ENCODE data around the gene TMEM9B.
"Not testable (repeated sequence)": the region's sequence is repeated elsewhere in the genome, so short reads cannot be mapped to it uniquely, and the experiment has no call there.

Gene TMEM9B

DNA sequence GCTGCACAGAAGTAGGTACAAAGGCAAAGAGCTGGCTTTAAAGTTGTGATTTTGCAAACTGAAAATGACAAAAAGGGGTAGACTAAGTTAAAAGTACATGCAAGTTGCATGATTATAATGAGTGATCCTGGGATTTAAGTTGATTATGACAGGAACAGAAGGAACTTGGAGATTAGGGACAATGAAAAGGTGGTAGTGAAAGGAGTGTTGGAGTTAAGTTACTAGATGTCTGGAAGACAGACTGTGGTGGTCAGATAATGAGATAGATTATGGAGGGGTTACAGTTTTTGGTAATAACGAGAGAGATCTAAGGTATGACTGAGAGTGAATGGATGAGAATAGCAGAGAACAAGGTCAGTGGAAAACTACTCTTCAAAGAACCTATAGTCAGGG, 7.7 kb upstream of the TMEM9B start:
- FAIRE-seq, result no peak

GRCh38 chr11:8971196-8971923, 7.1 kb upstream of the TMEM9B start:
- FAIRE-seq, result no peak

GRCh38 chr11:8967184-8967583, 2.9 kb upstream of the TMEM9B start:
- FAIRE-seq, result no peak

DNA sequence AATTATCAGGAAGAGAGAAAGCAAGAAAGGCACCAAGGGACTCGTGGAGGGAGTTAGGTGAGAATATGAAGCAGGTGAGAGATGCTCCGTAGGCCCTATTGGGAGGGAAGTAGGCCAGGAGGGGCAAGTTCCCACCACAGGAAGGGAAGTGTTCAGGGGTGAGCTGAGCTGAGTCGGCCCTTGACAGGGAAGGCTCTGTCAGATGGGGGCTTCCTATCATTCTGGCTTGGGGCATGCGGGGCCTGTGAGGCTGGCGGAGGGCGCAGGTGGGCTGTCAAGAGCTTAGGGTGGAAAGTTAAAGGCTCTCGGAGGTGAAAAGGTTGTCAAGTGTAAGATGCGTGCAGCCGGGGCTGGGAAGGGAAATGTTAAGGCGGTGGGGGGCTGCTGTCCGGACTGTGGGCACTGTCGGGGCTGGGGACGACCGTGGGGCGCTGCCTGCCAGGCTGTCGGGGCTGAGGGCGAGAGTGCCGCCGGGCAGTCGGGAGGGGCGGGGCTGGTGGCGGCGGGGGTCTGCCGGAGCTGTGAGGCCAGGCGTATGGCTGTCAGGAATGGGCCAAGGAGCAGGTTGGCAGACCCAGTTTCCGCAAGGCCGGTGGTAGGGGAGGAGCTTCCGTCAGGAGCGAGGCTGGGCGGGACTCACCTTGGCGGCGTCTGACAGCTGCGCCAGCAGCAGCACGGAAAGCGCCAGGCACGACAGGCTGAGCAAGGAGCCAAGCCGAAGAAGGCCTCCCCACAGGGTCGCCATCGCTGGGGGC, 496 bp downstream of the TMEM9B start:
- no peak for FAIRE-seq

GRCh38 chr11:8962841-8963240, 1.4 kb downstream of the TMEM9B start:
- no peak for FAIRE-seq

GRCh38 chr11:8961401-8961800, 2.8 kb downstream of the TMEM9B start:
- no peak for FAIRE-seq

DNA sequence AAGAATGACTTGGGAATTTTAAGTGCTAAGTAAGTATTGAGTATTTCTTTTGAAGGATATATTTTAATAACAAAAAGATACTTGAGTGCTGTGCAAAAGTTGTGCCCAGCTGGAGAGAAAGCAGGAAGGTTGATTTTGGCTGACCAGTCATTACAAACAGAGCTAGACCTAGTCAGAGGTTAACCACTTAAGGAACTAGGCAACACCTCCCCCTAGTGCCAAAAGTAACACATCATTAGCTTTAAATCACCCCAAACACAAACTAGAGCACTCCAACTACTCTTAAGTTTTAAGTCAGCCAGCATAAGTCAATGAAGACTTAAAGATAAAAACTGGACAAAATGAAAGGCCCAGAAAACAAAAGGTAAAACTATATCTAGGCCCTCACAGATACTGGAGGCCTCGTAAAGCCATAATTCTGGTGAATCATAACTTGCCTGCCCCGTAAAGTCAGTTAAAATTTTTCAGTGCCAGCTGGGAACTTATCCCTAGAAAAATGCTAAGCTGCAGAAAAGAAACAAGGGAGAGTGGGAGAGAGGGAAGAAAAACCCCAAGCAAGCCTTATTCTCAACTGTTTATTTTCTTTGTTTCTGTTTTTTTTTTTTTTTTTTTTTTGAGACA, 4.6 kb downstream of the TMEM9B start:
- no peak for FAIRE-seq

DNA sequence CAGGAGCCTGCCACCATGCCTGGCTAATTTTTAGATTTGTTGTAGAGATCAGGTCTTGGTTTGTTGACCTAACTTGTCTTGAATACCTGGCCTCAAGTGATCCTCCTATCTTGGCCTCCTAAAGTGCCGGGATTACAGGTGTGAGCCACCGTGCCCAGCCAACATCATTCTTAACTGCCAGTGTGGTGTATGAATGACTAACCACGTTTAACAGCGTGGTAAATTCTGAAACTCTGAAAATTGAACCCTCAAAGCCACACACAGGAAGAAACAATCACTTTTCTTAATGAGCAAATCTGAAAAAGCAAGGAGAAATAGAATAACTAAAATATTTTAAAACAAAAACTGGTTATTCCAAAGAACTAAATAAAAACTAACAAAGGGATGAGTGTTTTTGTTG, 7.4 kb downstream of the TMEM9B start:
- no peak for FAIRE-seq

- FAIRE-seq, result no peak
These were observed 15.4 kb downstream of the TMEM9B start for GRCh38 chr11:8948886-8949285.

GRCh38 chr11:8947230-8947943, 16.9 kb downstream of the TMEM9B start:
- no peak for FAIRE-seq

DNA sequence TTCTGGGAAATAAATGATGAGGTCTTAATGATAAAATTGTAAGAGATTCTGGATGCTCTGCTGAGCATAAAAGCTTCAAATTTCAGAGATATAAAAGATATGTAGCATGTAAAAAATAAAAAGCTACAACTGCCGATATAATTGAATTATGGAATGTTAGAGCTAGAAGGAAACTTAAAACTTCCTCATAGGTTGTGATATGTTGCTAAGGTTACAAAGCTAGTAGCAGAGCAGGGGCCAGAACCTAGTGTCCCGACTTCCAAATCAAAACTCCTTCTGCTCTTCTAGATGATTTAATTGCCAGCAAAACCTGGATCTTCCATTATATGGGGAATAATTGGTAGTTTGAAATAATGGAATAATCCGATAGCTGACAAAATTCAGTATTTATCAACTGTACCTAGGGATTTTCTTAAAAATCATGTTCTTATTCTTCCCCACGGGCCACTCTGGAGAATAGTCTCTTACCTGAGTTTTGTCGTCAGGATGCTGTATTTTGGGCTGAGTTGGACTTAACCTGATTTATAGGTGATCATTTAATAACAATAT, 21.6 kb downstream of the TMEM9B start, which contains the start of gene ASCL3:
Gene ASCL3, minus strand, starts transcription at position 499 of the 549 bp plus-strand sequence. CDS start 4,855 bp downstream, outside the sequence.
- FAIRE-seq, result no peak

DNA sequence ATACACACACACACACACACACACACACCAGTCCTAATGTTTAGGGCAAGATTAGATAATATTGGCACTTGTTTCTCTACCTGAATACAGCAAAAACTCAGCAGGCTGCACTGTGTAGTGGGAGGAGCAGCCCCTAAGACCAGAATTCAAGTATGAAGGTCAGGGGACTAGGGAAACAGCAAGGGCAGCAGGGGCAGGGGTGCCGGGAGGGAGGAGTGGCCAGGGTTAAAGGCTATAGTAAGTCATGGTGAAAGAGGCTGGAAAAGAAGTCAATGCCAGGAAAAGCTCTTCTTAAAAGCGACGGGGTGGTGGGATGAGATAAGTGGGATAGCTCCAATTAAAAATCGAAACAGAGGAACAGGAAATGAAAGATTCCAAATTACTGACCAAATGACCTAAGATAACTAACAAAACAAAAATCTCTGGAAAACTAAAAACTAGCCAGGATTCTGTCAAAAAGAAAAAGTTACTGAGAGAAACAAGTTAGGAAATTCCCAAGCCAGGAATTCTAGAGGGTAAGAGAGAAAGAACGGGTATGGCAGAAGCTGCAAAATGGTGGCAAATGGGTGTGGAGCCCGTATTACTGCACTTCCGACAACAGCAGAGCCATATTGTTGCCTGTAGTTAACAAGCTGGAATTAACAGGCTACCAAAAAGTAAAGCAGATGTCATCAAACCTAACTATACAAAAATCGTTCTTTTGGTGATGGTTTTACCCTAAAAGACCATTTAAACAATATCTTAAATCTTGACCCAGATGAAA, 22.7 kb downstream of the TMEM9B start:
- no peak for FAIRE-seq

- FAIRE-seq, result no peak
These were observed 26.6 kb downstream of the TMEM9B start for GRCh38 chr11:8937659-8938058.

DNA sequence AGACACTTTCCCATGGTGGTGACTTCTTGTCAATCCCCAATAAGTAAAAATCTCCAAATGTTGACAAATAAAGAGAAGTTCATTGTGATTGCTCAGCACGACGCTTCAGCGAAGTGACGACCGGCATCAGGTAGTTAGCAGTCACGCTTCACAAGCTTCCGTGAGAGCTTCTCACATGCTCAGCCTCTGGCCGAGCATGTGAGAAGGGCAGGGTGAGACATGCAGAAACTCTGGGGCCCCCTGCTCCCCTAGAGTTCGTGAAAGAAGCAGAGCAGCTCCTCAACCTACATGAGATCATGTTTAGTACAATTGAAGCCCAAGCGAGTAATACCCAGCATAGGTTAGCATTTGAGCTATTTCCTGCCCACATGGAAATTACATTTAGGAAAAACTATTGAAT, 27.1 kb downstream of the TMEM9B start:
- FAIRE-seq, result no peak

GRCh38 chr11:8935789-8936188, 28.5 kb downstream of the TMEM9B start:
- not testable (repeated sequence) for FAIRE-seq

- FAIRE-seq, result no peak
These were observed 29.3 kb downstream of the TMEM9B start for GRCh38 chr11:8934742-8935488.

DNA sequence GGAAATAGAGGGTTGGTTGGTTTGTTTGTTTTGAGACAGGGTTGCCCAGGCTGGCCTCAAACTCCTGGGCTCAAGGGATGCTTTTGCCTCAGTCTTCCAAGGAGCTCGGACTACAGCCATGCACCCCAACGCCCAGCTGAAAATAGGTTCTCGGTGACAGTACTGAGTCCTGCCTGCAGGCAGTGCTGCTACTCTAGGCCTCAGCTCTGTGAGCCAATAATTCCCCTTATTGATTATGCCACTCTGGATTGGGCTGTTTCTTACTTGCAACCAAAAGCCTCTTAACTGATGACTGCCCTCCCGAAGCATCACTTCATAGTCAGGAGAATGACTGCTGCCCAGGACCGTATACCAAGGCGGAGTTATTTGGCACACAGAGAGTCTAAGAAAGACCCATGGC, 30.3 kb downstream of the TMEM9B start:
- no peak for FAIRE-seq

DNA sequence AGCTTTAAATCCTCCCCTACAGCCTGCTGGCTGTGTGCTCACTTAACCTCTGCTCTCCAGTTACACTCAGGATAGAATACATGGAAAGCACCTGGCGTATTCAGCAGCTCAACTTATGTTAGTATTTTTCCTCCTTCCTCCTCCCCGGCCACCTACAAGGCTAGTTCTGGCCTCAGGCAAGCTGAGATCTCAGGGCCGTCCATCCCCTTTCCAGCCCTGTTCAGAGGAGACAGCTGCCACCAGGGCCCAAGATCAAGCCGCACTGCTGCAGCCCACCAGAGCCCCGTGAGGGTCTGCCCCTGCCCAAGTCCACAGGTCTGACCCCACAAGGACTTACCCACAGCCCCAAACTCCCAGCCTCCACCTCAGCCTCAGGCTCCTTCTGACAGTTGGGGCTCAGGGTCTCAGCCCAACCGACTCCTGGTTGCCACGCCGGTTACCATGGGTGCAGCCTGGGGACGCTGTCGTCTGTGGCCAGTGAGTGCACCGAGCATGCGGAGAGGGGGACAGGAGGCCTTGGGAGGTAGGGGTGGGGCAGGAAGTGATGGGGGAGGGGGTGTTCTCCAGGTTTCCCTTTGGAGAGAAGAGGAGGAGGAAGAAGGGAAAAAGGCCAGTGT, 31.6 kb downstream of the TMEM9B start, which contains the start of gene C11orf16:
Gene C11orf16, minus strand, starts transcription at position 384 of the 617 bp plus-strand sequence. CDS start 639 bp downstream, outside the sequence.
- FAIRE-seq, result no peak

GRCh38 chr11:8930456-8931175, 33.6 kb downstream of the TMEM9B start:
- no peak for FAIRE-seq

Measured in colon (tissue), 2 donors.